Measurements from ENCODE around the gene U2AF1L4. TPM values are rescaled to one million over a fixed set of nuclear protein-coding genes. Genes with fewer than 3 reads are reported as not detected.

The U2AF1L4 gene
- total RNA-seq, 1 donor from 2014 or later: 27.4 TPM

- Mint-ChIP-seq H3K36me3 (ENCODE audit: low read depth) (peaks cover 14% of the 10 kb centered on the region), H3K4me3 (ENCODE audit: low read depth) (no peak overlapping the region), H3K27me3 (ENCODE audit: low read depth) (no peaks in the 10 kb centered on the region), H3K9me3 (no peaks in the 10 kb centered on the region), H3K27ac (no peak overlapping the region), H3K4me1 (ENCODE audit: low read depth) (no peaks in the 10 kb centered on the region)
- DNase-seq (ENCODE audit: low spot score): no peak
- intact Hi-C loops (cut with micrococcal nuclease): no loop called here
These were observed 41.3 kb upstream of the U2AF1L4 start for GRCh38 chr19:35786299-35787160.

- no peak for DNase-seq (ENCODE audit: low spot score)
- H3K4me1 Mint-ChIP-seq (ENCODE audit: low read depth): no peaks in the 10 kb centered on the region
- H3K9me3 Mint-ChIP-seq: no peaks in the 10 kb centered on the region
- H3K27ac Mint-ChIP-seq: no peak overlapping the region
- intact Hi-C loops (cut with micrococcal nuclease): no loop called here
- H3K27me3 Mint-ChIP-seq (ENCODE audit: low read depth): no peaks in the 10 kb centered on the region
- H3K36me3 Mint-ChIP-seq (ENCODE audit: low read depth): peaks cover 19% of the 10 kb centered on the region
- no peak overlapping the region for H3K4me3 Mint-ChIP-seq (ENCODE audit: low read depth)
These were observed 40.1 kb upstream of the U2AF1L4 start for GRCh38 chr19:35785339-35785627.

GRCh38 chr19:35784503-35785338 lies 39.5 kb upstream of the U2AF1L4 start:
- H3K4me3 Mint-ChIP-seq (ENCODE audit: low read depth): no peak overlapping the region
- H3K27me3 Mint-ChIP-seq (ENCODE audit: low read depth): no peaks in the 10 kb centered on the region
- intact Hi-C loops (cut with micrococcal nuclease): no loop called here
- no peak overlapping the region for H3K27ac Mint-ChIP-seq
- H3K4me1 Mint-ChIP-seq (ENCODE audit: low read depth): no peaks in the 10 kb centered on the region
- H3K9me3 Mint-ChIP-seq: no peaks in the 10 kb centered on the region
- H3K36me3 Mint-ChIP-seq (ENCODE audit: low read depth): peaks cover 19% of the 10 kb centered on the region
- DNase-seq (ENCODE audit: low spot score): no peak

GRCh38 chr19:35783469-35784434 lies 38.5 kb upstream of the U2AF1L4 start:
- Mint-ChIP-seq H3K36me3 (ENCODE audit: low read depth) (peaks cover 24% of the 10 kb centered on the region), H3K27ac (no peak overlapping the region)

GRCh38 chr19:35782589-35782988 lies 37.4 kb upstream of the U2AF1L4 start:
- H3K4me1 Mint-ChIP-seq (ENCODE audit: low read depth): peaks cover 3% of the 10 kb centered on the region
- no peaks in the 10 kb centered on the region for H3K27me3 Mint-ChIP-seq (ENCODE audit: low read depth)
- intact Hi-C loops (cut with micrococcal nuclease): no loop called here

More at GRCh38 chr19:35783469-35784434, 38.5 kb upstream of the U2AF1L4 start:
- H3K9me3 Mint-ChIP-seq: no peaks in the 10 kb centered on the region
- no peak for DNase-seq (ENCODE audit: low spot score)
- peaks cover 3% of the 10 kb centered on the region for H3K4me1 Mint-ChIP-seq (ENCODE audit: low read depth)
- H3K4me3 Mint-ChIP-seq (ENCODE audit: low read depth): no peak overlapping the region
- intact Hi-C loops (cut with micrococcal nuclease): no loop called here
- no peaks in the 10 kb centered on the region for H3K27me3 Mint-ChIP-seq (ENCODE audit: low read depth)

GRCh38 chr19:35781650-35782049 lies 36.4 kb upstream of the U2AF1L4 start:
- intact Hi-C loops (cut with micrococcal nuclease): no loop called here
- DNase-seq (ENCODE audit: low spot score): no peak
- H3K36me3 Mint-ChIP-seq (ENCODE audit: low read depth): peaks cover 24% of the 10 kb centered on the region

More at GRCh38 chr19:35782589-35782988, 37.4 kb upstream of the U2AF1L4 start:
- Mint-ChIP-seq H3K36me3 (ENCODE audit: low read depth) (peaks cover 24% of the 10 kb centered on the region), H3K4me3 (ENCODE audit: low read depth) (no peak overlapping the region), H3K27ac (no peak overlapping the region), H3K9me3 (no peaks in the 10 kb centered on the region)
- DNase-seq (ENCODE audit: low spot score): no peak

GRCh38 chr19:35780717-35781116 lies 35.5 kb upstream of the U2AF1L4 start:
- no peak for DNase-seq (ENCODE audit: low spot score)
- Mint-ChIP-seq H3K36me3 (ENCODE audit: low read depth) (peaks cover 24% of the 10 kb centered on the region), H3K4me3 (ENCODE audit: low read depth) (no peak overlapping the region), H3K27ac (no peak overlapping the region), H3K4me1 (ENCODE audit: low read depth) (peaks cover 15% of the 10 kb centered on the region), H3K9me3 (no peaks in the 10 kb centered on the region), H3K27me3 (ENCODE audit: low read depth) (no peaks in the 10 kb centered on the region)
- intact Hi-C loops (cut with micrococcal nuclease): no loop called here

More at GRCh38 chr19:35781650-35782049, 36.4 kb upstream of the U2AF1L4 start:
- Mint-ChIP-seq H3K4me3 (ENCODE audit: low read depth) (no peak overlapping the region), H3K27ac (no peak overlapping the region), H3K4me1 (ENCODE audit: low read depth) (peaks cover 8% of the 10 kb centered on the region), H3K9me3 (no peaks in the 10 kb centered on the region), H3K27me3 (ENCODE audit: low read depth) (no peaks in the 10 kb centered on the region)

GRCh38 chr19:35780058-35780457 lies 34.8 kb upstream of the U2AF1L4 start:
- Mint-ChIP-seq H3K36me3 (ENCODE audit: low read depth) (peaks cover 24% of the 10 kb centered on the region), H3K27me3 (ENCODE audit: low read depth) (no peaks in the 10 kb centered on the region)

GRCh38 chr19:35779033-35779432 lies 33.8 kb upstream of the U2AF1L4 start:
- intact Hi-C loops (cut with micrococcal nuclease): no loop called here
- peaks cover 24% of the 10 kb centered on the region for H3K36me3 Mint-ChIP-seq (ENCODE audit: low read depth)
- no peak for DNase-seq (ENCODE audit: low spot score)
- H3K4me1 Mint-ChIP-seq (ENCODE audit: low read depth): peaks cover 21% of the 10 kb centered on the region
- no peak overlapping the region for H3K4me3 Mint-ChIP-seq (ENCODE audit: low read depth)
- H3K9me3 Mint-ChIP-seq: no peaks in the 10 kb centered on the region
- H3K27ac Mint-ChIP-seq: no peak overlapping the region
- no peaks in the 10 kb centered on the region for H3K27me3 Mint-ChIP-seq (ENCODE audit: low read depth)

More at GRCh38 chr19:35780058-35780457, 34.8 kb upstream of the U2AF1L4 start:
- Mint-ChIP-seq H3K4me3 (ENCODE audit: low read depth) (no peak overlapping the region), H3K9me3 (no peaks in the 10 kb centered on the region), H3K4me1 (ENCODE audit: low read depth) (peaks cover 15% of the 10 kb centered on the region), H3K27ac (no peak overlapping the region)
- DNase-seq (ENCODE audit: low spot score): no peak
- intact Hi-C loops (cut with micrococcal nuclease): no loop called here

- H3K4me1 Mint-ChIP-seq (ENCODE audit: low read depth): peaks cover 21% of the 10 kb centered on the region
- no peak for DNase-seq (ENCODE audit: low spot score)
- no peaks in the 10 kb centered on the region for H3K27me3 Mint-ChIP-seq (ENCODE audit: low read depth)
- no peak overlapping the region for H3K4me3 Mint-ChIP-seq (ENCODE audit: low read depth)
- no peak overlapping the region for H3K27ac Mint-ChIP-seq
- no peaks in the 10 kb centered on the region for H3K9me3 Mint-ChIP-seq
- H3K36me3 Mint-ChIP-seq (ENCODE audit: low read depth): peaks cover 17% of the 10 kb centered on the region
- intact Hi-C loops (cut with micrococcal nuclease): no loop called here
These were observed 32.7 kb upstream of the U2AF1L4 start for GRCh38 chr19:35777961-35778360.

- intact Hi-C loops (cut with micrococcal nuclease): no loop called here
- Mint-ChIP-seq H3K36me3 (ENCODE audit: low read depth) (peaks cover 13% of the 10 kb centered on the region), H3K9me3 (no peaks in the 10 kb centered on the region), H3K27me3 (ENCODE audit: low read depth) (no peaks in the 10 kb centered on the region), H3K4me1 (ENCODE audit: low read depth) (peaks cover 21% of the 10 kb centered on the region), H3K27ac (no peak overlapping the region), H3K4me3 (ENCODE audit: low read depth) (peak overlapping the region; percentile 24)
- no peak for DNase-seq (ENCODE audit: low spot score)
These were observed 32.0 kb upstream of the U2AF1L4 start for GRCh38 chr19:35777086-35777841.

Measured in activated T-helper 2 cell treated with anti-CD3 and anti-CD28 coated beads, Interferon-gamma antibody, Interleukin-2, Interleukin-4, amounts not matched to agents 10 μg/mL and 5 μg/mL and 100 μg/mL, durations not matched to agents 14 hours and 24 hours and 36 hours (primary cell).